Lower leg skin (tissue), 4 donors: ENCODE results near the gene NMU. TPM values are rescaled to one million over a fixed set of nuclear protein-coding genes. Genes with fewer than 3 reads are reported as not detected.

ENCODE experiments used
- DNase-seq, 2 donors: peaks; one replicate each; pipeline ENCODE4 v3.0.0-alpha.2; 2019; ENCODE audit warnings: low spot score in 2 of 2
- H3K4me3 ChIP-seq: fragments of 200-600 bp; sonication (generic); 2 replicates; pipeline ENCODE4 v1.5.1; 2017; ENCODE audit warnings: mild to moderate bottlenecking, low read depth; ENCODE audit not compliant: poor library complexity, severe bottlenecking
- POLR2A ChIP-seq, 2 donors: fragments of 450-650 bp; IDR thresholded peaks; one replicate each; pipeline ENCODE4 v1.6.1; 2016 to 2017; ENCODE audit warnings: antibody characterized with exemption in 2 of 2, mild to moderate bottlenecking in 1 of 2, moderate library complexity in 1 of 2
- WGBS, 2 donors: methylation state at CpG; one replicate each; pipeline ENCODE4 v1.1.5; 2018; 5-methylcytosine and 5-hydroxymethylcytosine counted together
- intact Hi-C: fragments of 100-400 bp; cut with DNase I; formaldehyde crosslinking; loops from one replicate; pipeline ENCODE4 v1.15.0; 2023; ENCODE audit warnings: low total_unique reads
- total RNA-seq, 4 donors: library from RNA; depleted of rRNA; stranded (reverse); fragments of >200 nt; gene quantifications; one replicate each; pipeline ENCODE4 v1.1.0, GENCODE V29; 2016
- TF ChIP-seq, protein P1 (sequence below), 3 donors: fragments of 450-650 bp; IDR thresholded peaks; one replicate each; pipeline ENCODE4 v1.5.1; 2016; ENCODE audit warnings: antibody characterized with exemption in 3 of 3, mild to moderate bottlenecking in 3 of 3, moderate library complexity in 2 of 3

NMU gene
- total RNA-seq, 4 donors from 2014 or later: 21.7 to 30.3 (median 26.7) TPM

DNA sequence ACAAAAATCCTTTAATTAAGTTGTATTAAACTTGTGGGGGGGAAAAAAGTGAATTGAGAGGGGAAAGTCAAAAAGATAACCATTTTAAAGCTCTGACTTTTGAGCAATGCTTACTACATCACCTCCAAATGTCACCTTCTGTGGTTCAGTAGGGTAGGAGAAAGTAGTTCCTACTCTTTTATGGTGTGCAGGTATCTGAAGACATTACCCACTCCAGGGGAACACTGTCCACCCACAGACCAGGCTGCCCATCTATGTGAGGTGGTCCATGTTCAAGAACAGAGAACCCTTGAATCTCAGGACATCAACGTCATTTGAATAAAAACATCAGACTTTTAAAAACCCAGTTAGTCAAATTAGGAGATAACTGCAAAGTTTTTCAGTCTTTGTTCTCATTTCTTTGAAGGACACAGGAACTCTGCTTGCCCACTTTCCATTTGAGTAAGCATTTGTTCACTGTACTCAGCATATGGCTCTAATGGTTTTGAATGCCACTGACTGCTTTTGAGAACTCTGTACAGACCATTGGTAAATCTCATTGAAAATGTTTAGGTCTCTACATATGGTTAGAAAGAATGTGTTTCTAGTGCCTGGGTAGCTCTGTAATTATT lies 18.4 kb downstream of the NMU start:
- H3K4me3 ChIP-seq: no peak overlapping the region
- TF ChIP-seq POLR2A (IDR thresholded peaks at IDR 0.05): no peak
- TF ChIP-seq, protein P1, sequence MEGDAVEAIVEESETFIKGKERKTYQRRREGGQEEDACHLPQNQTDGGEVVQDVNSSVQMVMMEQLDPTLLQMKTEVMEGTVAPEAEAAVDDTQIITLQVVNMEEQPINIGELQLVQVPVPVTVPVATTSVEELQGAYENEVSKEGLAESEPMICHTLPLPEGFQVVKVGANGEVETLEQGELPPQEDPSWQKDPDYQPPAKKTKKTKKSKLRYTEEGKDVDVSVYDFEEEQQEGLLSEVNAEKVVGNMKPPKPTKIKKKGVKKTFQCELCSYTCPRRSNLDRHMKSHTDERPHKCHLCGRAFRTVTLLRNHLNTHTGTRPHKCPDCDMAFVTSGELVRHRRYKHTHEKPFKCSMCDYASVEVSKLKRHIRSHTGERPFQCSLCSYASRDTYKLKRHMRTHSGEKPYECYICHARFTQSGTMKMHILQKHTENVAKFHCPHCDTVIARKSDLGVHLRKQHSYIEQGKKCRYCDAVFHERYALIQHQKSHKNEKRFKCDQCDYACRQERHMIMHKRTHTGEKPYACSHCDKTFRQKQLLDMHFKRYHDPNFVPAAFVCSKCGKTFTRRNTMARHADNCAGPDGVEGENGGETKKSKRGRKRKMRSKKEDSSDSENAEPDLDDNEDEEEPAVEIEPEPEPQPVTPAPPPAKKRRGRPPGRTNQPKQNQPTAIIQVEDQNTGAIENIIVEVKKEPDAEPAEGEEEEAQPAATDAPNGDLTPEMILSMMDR (IDR thresholded peaks at IDR 0.05): no peak
- no peak for DNase-seq
- intact Hi-C loops: no loop called here
- 82 to 88% methylated on average over 1 of the region's 1 CpG for WGBS, 2 donors

DNA sequence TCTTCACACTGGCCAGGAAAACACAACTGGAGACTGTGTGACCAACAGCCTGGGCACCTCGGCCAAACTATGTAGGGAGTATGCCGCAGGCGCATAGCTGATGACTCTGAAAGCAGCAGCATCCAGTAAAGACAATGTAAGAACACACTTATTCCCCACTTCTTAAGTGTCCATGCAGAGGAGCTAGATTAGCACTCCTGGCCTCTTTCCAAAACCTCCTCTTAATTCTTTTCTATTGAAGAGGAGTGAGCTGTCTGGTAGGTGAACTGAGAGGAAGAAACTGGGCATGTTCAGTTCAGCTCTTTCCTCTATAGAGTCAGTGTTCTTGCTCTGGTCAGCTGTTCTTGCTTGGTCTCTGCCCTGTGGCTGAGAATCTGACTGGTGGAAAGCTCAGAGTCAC lies 21.1 kb downstream of the NMU start:
- TF ChIP-seq POLR2A (IDR thresholded peaks at IDR 0.05): no peak
- TF ChIP-seq, protein P1 (IDR thresholded peaks at IDR 0.05): no peak
- intact Hi-C loops: no loop called here
- no peak overlapping the region for H3K4me3 ChIP-seq
- no peak for DNase-seq
- 82 to 95% methylated on average over 3 of the region's 3 CpGs for WGBS, 2 donors

DNA sequence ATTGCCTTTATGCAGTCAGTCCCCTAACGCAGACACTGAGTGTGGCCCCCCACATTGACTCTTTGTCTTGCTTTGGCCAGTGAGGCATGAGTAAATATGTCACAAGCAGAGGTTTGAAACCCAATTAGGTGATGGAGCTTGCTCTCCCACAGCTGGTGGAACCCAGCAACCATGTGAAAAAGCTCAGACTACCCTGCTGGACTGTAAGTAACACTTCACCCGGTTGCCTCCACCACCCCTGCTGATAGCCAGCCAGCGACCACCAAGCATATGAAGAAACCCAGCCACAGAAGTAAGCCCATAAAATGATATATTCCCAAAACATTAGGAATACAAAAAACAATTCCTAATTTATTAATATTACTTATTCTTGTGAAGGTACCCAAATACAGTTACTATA lies 22.5 kb downstream of the NMU start:
- H3K4me3 ChIP-seq: no peak overlapping the region
- 70 to 92% methylated on average over 3 of the region's 3 CpGs for WGBS, 2 donors
- TF ChIP-seq, protein P1 (IDR thresholded peaks at IDR 0.05): no peak
- TF ChIP-seq POLR2A (IDR thresholded peaks at IDR 0.05): no peak
- intact Hi-C loops: no loop called here
- DNase-seq: no peak

DNA sequence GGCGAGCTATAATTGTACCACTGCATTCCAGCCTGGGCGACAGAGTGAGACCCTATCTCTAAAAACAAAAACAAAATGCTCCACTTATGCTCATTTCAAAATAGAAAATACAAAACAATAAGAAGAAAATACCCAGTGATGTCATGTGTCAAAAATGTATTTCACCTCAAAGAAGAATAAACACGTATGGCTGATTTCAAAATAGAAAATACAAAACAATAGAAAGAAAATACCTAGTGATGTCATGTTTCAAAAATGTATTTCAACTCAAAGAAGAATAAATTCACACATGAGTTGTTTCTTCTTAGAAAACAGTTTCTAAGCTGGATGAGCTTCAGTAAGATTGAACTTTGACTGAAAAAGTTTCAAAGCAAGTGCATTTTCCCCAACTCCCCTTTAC lies 23.8 kb downstream of the NMU start:
- no peak for TF ChIP-seq POLR2A (IDR thresholded peaks at IDR 0.05)
- TF ChIP-seq, protein P1 (IDR thresholded peaks at IDR 0.05): no peak
- WGBS, 2 donors: 72 to 81% methylated on average over 3 of the region's 3 CpGs
- no peak for DNase-seq
- intact Hi-C loops: no loop called here
- H3K4me3 ChIP-seq: no peak overlapping the region

DNA sequence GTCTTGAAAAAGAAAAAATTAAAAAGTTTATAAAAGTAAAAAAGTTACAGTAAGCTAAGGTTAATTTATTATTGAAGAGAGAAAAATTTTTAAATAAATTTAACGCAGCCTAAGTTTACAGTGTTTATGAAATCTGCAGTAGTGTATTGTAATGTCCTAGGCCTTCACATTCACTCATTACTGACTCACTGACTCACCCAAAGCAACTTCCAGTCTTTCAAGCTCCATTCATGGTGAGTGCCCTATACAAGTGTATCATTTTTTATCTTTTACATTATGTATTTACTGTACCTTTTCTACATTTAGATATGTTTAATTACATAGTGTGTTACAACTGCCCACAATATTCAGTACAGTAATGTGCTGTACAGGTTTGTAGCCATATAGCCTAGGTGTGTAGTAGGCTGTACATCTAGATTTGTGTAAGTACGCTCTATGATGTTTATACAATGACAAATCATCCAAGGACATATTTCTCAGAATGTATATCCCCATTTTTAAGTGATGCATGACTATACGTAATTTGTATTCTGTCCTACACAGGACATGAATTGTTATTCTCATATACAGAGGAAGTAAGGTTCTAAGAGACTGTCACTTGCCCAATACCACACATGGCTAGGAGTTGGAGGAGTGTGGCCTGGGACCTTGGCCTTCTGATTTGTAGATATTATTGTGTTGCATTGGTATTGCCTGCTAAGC lies 24.6 kb downstream of the NMU start:
- WGBS, 2 donors: 84 to 88% methylated on average over 3 of the region's 3 CpGs
- no peak overlapping the region for H3K4me3 ChIP-seq
- TF ChIP-seq, protein P1 (IDR thresholded peaks at IDR 0.05): no peak
- no peak for TF ChIP-seq POLR2A (IDR thresholded peaks at IDR 0.05)
- intact Hi-C loops: no loop called here
- no peak for DNase-seq
